Measurements from ENCODE around the gene GM2A.

GM2A gene

DNA sequence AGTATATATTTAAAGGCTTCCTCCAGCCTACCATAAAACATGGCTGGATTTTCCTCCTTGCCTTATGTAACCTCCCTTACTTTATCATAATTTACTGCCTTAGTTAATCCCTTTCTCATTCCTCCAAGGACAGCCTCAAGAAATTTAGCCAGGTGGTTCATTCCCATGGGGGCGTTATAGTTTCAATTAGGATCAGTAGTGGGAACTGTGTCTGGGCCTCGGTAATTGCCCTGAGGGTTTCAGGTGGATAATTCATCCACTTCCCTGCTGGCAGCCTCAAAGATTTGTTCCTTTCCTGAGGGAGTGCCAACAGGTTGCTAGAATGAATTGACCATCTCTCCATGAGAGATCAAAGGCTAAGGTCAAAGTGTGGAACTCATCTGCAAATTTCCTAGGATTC lies 4.3 kb upstream of the GM2A start:
- TF ChIP-seq, protein P1, sequence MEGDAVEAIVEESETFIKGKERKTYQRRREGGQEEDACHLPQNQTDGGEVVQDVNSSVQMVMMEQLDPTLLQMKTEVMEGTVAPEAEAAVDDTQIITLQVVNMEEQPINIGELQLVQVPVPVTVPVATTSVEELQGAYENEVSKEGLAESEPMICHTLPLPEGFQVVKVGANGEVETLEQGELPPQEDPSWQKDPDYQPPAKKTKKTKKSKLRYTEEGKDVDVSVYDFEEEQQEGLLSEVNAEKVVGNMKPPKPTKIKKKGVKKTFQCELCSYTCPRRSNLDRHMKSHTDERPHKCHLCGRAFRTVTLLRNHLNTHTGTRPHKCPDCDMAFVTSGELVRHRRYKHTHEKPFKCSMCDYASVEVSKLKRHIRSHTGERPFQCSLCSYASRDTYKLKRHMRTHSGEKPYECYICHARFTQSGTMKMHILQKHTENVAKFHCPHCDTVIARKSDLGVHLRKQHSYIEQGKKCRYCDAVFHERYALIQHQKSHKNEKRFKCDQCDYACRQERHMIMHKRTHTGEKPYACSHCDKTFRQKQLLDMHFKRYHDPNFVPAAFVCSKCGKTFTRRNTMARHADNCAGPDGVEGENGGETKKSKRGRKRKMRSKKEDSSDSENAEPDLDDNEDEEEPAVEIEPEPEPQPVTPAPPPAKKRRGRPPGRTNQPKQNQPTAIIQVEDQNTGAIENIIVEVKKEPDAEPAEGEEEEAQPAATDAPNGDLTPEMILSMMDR (IDR thresholded peaks at IDR 0.05; ENCODE audit: extremely low read depth, insufficient read depth, missing control alignments): no peak
- DNase-seq (ENCODE audit: low spot score): no peak
- in situ Hi-C loops (cut with MboI; ENCODE audit: low pct_unique_long_range_greater_than_20kb, low sequenced_read_pairs, unreplicated experiment): no loop called here

DNA sequence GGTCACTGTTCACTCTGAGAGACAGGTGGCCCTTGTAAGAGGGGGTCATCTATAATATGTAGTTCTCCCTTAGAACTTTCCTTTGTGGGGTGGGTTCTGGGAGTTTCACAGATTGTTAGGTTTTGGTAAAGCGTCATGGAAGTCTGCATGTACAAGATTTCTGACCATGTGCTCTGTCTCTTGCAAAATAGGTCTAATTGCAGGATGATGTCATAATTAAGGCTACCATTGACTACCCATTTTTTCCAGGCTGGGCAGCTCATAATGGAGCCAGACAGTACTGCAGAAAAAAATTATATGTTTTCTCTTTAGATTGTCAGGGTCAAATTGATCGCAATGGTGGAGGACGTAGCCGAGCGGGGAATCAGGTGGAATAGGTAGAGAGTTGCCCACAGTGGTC lies 3.7 kb upstream of the GM2A start:
- no peak for DNase-seq (ENCODE audit: low spot score)
- TF ChIP-seq, protein P1 (IDR thresholded peaks at IDR 0.05; ENCODE audit: extremely low read depth, insufficient read depth, missing control alignments): no peak
- in situ Hi-C loops (cut with MboI; ENCODE audit: low pct_unique_long_range_greater_than_20kb, low sequenced_read_pairs, unreplicated experiment): no loop called here

GRCh38 chr5:151250346-151251000 lies 2.5 kb upstream of the GM2A start:
- TF ChIP-seq, protein P1 (IDR thresholded peaks at IDR 0.05; ENCODE audit: extremely low read depth, insufficient read depth, missing control alignments): no peak
- no peak for DNase-seq (ENCODE audit: low spot score)
- in situ Hi-C loops (cut with MboI; ENCODE audit: low pct_unique_long_range_greater_than_20kb, low sequenced_read_pairs, unreplicated experiment): no loop called here

DNA sequence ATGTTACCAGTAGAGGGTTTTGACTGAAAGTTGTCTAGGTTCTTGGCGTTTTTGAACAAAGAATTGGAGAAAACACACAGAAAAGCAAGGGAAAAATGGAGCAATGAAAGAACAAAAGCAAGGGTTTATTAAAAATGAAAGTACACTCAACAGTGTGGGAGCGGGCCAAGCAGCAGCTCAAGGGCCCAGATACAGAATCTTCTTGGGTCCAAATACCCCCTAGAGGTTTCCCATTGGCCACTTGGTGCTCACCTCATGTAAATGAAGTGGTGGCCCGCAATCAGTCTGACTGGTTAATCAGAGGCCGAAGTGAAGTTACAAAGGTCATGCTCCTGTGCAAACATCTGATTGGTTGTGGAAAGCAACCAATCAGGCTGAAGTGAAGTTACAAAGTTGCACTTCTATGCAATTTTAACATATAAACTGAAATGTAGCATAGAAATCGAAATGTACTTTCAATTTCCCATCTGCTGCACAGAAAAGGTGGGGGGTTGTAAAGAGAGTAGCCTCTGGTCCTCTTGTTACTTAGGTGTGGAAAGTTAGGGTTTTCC lies 1.9 kb upstream of the GM2A start:
- DNase-seq (ENCODE audit: low spot score): no peak
- TF ChIP-seq, protein P1 (IDR thresholded peaks at IDR 0.05; ENCODE audit: extremely low read depth, insufficient read depth, missing control alignments): no peak

DNA sequence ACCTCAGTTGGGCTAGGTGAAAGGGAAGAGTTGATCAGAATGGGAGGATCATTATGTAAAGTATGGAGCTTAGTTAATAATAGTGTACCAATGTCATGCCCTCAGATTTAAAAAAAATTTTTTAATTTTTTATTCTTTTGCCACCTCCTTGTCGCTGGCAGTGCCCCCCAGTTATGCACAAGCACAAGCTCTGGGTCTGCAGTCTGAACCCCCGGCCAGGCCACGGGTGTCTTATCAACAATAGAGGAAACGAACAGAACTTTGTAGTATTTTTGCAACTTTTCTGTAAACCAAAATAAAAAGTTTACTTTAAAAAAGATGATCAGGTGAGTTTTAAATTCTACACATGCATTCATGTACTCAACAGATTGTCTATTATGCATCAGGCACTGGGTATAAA lies 1.4 kb upstream of the GM2A start:
- TF ChIP-seq, protein P1 (IDR thresholded peaks at IDR 0.05; ENCODE audit: extremely low read depth, insufficient read depth, missing control alignments): no peak
- DNase-seq (ENCODE audit: low spot score): no peak
- in situ Hi-C loops (cut with MboI; ENCODE audit: low pct_unique_long_range_greater_than_20kb, low sequenced_read_pairs, unreplicated experiment): no loop called here

More for the DNA sequence above, 1.9 kb upstream of the GM2A start:
- in situ Hi-C loops (cut with MboI; ENCODE audit: low pct_unique_long_range_greater_than_20kb, low sequenced_read_pairs, unreplicated experiment): no loop called here

GRCh38 chr5:151253605-151253950 lies 593 bp downstream of the GM2A start:
- in situ Hi-C loops (cut with MboI; ENCODE audit: low pct_unique_long_range_greater_than_20kb, low sequenced_read_pairs, unreplicated experiment): no loop called here
- TF ChIP-seq, protein P1 (IDR thresholded peaks at IDR 0.05; ENCODE audit: extremely low read depth, insufficient read depth, missing control alignments): no peak
- no peak for DNase-seq (ENCODE audit: low spot score)
